Fibroblast of lung (primary cell): Measurements from ENCODE around the gene SCGB2A2.

Experiments
- CTCF ChIP-seq, 2 donors: IDR thresholded peaks in 1 of 2; conservative IDR thresholded peaks in 1 of 2; 1 replicate in 1 of 2; 2 replicates in 1 of 2; pipeline ENCODE4 v1.5.1; 2011 to 2012; ENCODE audit warnings: low read length in 2 of 2, control low read depth in 1 of 2, inconsistent platforms in 1 of 2, low read depth in 1 of 2, mild to moderate bottlenecking in 1 of 2
- EZH2 ChIP-seq: IDR thresholded peaks from 2 replicates; pipeline ENCODE4 v1.5.1; 2012; ENCODE audit warnings: low read length, control low read depth, mild to moderate bottlenecking; ENCODE audit errors: missing control alignments

- TF ChIP-seq CTCF (conservative IDR thresholded peaks at IDR 0.05 in 1 of 2, IDR thresholded peaks at IDR 0.05 in 1 of 2; ENCODE audit: low read depth in 1 of 2, low read length in 2 of 2) = no peak
- no peak for TF ChIP-seq EZH2
These were observed 52.6 kb downstream of the SCGB2A2 start for GRCh38 chr11:62322524-62322923.
